ENCODE results near the gene DNAJB11. TPM values are rescaled to one million over a fixed set of nuclear protein-coding genes. Genes with fewer than 3 reads are reported as not detected.

The DNAJB11 gene
- total RNA-seq, 4 donors from 2014 or later = 24.7 to 32.1 (median 26.4) TPM

- intact Hi-C loops (cut with DNase I; ENCODE audit: low total_unique reads) = no loop called here
- TF ChIP-seq CTCF (IDR thresholded peaks at IDR 0.05) = no peak
- no peak for TF ChIP-seq POLR2A (IDR thresholded peaks at IDR 0.05)
- DNase-seq (ENCODE audit: low spot score in 2 of 2) = no peak
- 84 to 91% methylated on average over 8 of the region's 8 CpGs for WGBS, 2 donors
- no peak overlapping the region for H3K4me3 ChIP-seq (ENCODE audit: low read depth, poor library complexity, severe bottlenecking)
Measured at GRCh38 chr3:186609247-186609868, 38.8 kb downstream of the DNAJB11 start.

- no peak overlapping the region for H3K4me3 ChIP-seq (ENCODE audit: low read depth, poor library complexity, severe bottlenecking)
- intact Hi-C loops (cut with DNase I; ENCODE audit: low total_unique reads) = loop anchor here (10.0 kb wide), 2 partner anchors 143 to 213 kb away; no protein-coding TSS in a partner anchor
- TF ChIP-seq POLR2A (IDR thresholded peaks at IDR 0.05) = no peak
- TF ChIP-seq CTCF (IDR thresholded peaks at IDR 0.05) = no peak
- WGBS, 2 donors = 60 to 82% methylated on average over 3 to 5 of the region's 5 CpGs
- no peak for DNase-seq (ENCODE audit: low spot score in 2 of 2)
Measured at GRCh38 chr3:186612065-186612464, 41.5 kb downstream of the DNAJB11 start.

GRCh38 chr3:186612721-186613636, 42.5 kb downstream of the DNAJB11 start, which contains the start of gene AHSG:
Gene AHSG (plus strand): TSS chr3:186613060. CDS start chr3:186613142, 82 bp downstream.
- TF ChIP-seq CTCF (IDR thresholded peaks at IDR 0.05) (no peak), POLR2A (IDR thresholded peaks at IDR 0.05) (no peak)
- intact Hi-C loops (cut with DNase I; ENCODE audit: low total_unique reads) = loop anchor here (10.0 kb wide), 2 partner anchors 142 to 212 kb away; no protein-coding TSS in a partner anchor
- no peak for DNase-seq (ENCODE audit: low spot score in 2 of 2)

GRCh38 chr3:186613637-186614265, 43.2 kb downstream of the DNAJB11 start:
- intact Hi-C loops (cut with DNase I; ENCODE audit: low total_unique reads) = loop anchor here (10.0 kb wide), 2 partner anchors 141 to 211 kb away; no protein-coding TSS in a partner anchor
- DNase-seq (ENCODE audit: low spot score in 2 of 2) = no peak
- TF ChIP-seq POLR2A (IDR thresholded peaks at IDR 0.05) (no peak), CTCF (IDR thresholded peaks at IDR 0.05) (no peak)
- no peak overlapping the region for H3K4me3 ChIP-seq (ENCODE audit: low read depth, poor library complexity, severe bottlenecking)
- 50 to 53% methylated on average over 4 of the region's 4 CpGs for WGBS, 2 donors

More at GRCh38 chr3:186612721-186613636, 42.5 kb downstream of the DNAJB11 start, which contains the start of gene AHSG:
- WGBS, 2 donors = 82 to 83% methylated on average over 7 of the region's 7 CpGs
- no peak within 1 kb of the TSS for H3K4me3 ChIP-seq (ENCODE audit: low read depth, poor library complexity, severe bottlenecking)

- intact Hi-C loops (cut with DNase I; ENCODE audit: low total_unique reads) = loop anchor here (10.0 kb wide), 2 partner anchors 141 to 211 kb away; no protein-coding TSS in a partner anchor
- 58 to 64% methylated on average over 6 of the region's 6 CpGs for WGBS, 2 donors
- H3K4me3 ChIP-seq (ENCODE audit: low read depth, poor library complexity, severe bottlenecking) = no peak overlapping the region
- TF ChIP-seq CTCF (IDR thresholded peaks at IDR 0.05) (no peak), POLR2A (IDR thresholded peaks at IDR 0.05) (no peak)
- no peak for DNase-seq (ENCODE audit: low spot score in 2 of 2)
Measured at GRCh38 chr3:186614266-186614596, 43.7 kb downstream of the DNAJB11 start.

Data from lower leg skin (tissue), 4 donors.